ENCODE measurements around the gene ASIC2.

ASIC2 gene

DNA sequence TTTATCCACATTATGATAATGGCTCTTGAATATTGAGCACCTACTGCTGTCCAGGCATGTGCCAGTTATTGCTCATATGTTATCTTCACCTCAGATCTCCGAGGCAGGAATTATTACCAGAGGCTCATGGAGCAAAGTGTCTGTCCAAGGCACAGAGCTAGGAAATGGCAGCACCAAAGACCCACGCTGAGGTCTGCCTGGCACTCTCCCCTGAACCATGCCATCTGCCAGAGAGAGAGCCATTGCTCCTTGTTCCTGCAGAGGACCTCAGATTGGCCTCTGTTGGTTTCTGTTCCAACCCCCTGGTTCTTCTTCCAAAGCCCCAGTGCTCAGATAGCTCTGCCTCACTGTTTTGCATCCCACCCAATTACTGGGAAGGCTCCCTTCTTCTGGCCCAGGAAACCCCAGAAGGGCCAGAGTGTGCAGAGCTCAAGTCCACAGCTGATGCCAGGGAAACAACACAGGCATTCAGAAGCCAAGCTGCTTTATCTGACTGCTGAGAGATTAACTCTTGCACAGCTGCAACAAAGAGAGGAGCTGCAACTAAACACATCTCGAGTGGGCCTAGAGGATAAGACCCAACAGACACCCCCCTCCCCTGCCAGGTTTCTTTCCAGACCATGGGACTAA is 5.9 kb downstream of the ASIC2 start:
- no peak for DNase-seq

DNA sequence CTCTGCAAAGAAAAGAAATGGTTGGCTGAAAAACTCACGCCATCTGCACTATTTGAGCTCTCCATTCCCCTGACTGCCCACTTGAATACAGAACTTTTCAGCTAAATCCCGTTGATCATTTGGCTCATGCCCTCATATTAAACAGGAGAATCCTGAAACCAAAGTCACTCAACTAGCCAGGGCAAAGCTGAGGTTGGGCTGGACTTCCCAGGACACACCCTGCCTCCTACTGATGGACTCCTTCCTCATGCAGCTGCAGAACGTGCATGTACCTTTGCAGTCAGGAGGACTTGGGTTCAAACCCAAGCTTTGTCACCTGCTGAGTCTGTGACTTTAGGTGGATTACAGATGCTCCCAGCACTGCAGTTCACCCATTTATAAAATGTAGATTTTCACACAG is 7.7 kb downstream of the ASIC2 start:
- DNase-seq = no peak

DNA sequence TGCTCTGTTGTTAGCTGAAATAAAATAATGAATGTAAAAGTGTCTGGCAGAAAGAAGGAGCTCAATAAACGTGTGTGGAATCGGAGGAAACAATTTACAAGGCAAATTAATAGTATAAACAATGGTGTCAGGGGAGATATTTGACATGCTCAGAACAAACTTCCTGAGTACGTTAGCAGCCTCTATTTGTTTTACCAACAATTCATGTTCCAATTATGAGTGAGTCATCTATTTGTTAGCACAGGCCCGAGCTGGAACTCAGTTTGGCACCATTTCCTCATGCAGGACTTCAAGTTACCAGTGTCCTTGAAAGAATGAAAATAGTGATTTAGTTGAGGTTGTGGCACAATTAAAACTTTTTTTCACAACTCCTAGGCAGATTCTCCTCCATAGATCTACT is 9.1 kb downstream of the ASIC2 start:
- DNase-seq = no peak

DNA sequence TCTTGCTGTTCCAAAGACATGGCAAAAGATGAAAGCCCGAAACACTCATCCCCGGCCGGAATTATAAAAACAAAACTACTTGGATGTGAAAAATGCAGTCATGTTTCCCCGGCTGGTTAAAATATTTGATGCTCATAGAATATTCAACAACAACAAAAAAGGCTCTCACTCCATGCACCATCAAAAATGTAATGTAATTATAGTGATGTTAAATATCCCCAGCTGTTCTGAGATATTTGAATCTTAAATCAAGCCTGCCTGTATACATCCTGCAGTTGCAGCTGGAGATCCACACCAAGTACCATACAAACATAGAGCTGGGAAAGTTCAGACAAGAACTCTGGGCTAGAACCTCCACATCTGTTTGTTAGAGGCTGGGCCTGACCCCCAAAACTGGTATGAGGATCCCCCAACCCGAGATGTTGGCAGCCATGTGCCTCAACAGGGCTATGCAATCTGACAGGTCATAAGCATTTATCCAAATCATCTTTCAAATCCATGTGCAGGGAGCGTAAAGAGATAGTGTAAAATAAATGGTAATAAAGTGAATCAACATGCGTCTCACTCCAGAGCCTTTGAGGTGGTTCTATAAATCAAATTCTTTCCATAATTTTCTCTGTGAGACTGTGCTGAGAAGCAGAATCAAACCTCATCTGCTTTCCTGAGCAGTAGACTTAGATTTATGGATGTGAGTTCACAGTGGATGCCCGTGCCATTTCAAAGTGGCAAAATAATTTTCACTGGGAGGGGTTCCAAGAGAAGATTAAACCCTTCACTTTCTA is 12.7 kb downstream of the ASIC2 start:
- no peak for DNase-seq

DNA sequence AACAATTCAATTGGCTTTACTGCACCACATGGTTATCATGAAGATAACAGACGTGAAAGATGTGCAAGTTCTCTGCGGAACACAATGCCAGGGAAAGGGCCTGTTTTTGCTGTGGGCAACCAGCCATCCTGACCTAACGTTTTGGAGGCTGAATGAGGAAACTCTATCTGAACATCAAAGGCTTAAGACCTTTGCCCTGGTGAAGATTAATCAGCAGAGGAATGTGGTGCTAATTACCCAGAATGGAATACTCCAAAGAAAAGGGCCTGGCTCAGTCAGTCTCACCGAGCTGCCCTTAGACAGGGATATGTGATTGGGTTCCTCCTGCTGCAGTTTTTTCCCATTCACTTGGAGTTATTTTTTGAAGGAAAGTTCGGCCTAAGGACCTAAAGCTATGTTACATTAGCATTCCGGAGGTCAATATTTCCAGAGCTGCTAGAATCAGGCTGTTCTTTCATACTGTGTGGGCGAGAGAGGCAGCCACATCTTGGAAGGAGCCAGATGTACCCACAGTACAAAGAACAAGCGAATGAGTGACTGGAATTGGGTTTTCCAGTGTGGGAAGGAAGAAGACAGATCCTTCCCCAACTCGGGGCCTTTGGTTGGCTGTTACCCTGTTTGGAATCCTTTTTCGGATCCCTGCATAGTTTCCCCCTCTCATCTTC is 15.5 kb downstream of the ASIC2 start:
- no peak for DNase-seq

DNA sequence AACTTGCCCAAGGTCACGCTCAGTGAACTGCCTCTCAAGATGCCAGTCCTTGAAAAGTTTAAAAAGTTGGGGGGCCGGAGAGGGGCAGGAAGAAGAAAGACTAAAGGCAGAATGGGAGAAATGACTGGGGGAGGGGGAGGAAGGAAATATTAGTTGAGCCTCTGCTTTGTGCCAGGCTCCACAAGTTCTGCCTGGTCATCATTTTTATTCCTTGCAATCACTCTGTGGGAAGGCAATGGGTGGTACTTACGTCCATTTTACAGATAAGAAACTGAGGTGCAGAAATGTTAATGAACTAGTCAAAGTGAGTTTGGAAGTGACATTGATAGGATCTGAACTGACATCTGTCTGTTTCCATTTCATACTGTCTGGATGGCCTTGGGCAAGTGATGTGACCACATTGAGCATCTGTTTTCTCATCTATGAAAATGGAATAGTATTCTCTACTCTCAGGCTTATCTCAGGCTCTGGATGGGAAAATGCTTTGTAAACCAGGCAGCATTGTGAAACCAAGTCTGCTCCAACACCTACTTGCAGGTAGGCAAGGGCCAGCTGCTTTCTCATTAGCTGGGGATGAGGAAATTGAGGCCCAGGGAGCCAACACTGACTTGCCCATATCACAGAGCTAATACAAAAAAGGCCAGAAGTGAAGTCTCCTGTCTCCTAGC is 19.2 kb downstream of the ASIC2 start:
- no peak for DNase-seq

DNA sequence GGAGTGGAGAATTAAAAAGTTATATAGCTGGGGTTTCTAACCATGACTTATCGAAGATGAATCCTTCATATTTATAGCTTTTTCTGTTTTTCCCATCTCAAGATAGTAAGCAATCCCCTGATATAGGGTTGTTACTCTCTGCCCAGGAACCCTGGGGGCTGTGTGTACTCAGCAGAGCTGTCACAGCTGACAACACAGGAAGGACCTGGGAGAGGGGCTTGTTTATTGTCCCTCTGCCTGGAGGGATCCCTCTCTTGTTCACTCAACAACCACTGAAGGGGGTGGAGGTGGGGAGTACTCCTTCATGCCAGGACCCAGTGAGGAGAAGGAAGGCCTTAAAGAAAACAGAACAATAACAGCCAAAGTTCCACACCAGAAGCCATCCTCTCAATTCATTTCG is 19.8 kb downstream of the ASIC2 start:
- no peak for DNase-seq

DNA sequence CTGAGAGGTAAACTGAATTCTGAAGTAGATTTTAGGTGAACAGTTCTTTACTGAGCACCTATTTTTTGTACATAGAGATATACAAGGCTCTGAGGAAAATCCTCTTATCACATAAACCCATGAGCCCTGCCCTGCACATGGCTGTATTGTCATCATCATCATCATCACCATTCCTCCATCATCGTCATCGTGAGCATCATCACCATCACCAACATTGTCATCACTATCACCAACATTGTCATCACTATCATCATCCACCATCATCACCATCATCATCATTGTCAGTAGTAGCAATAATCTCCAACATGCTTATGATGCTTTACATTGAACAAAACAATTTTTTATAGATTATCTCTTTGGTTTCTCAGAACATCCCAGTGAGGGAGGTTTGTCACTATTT is 20.7 kb downstream of the ASIC2 start:
- DNase-seq = no peak

DNA sequence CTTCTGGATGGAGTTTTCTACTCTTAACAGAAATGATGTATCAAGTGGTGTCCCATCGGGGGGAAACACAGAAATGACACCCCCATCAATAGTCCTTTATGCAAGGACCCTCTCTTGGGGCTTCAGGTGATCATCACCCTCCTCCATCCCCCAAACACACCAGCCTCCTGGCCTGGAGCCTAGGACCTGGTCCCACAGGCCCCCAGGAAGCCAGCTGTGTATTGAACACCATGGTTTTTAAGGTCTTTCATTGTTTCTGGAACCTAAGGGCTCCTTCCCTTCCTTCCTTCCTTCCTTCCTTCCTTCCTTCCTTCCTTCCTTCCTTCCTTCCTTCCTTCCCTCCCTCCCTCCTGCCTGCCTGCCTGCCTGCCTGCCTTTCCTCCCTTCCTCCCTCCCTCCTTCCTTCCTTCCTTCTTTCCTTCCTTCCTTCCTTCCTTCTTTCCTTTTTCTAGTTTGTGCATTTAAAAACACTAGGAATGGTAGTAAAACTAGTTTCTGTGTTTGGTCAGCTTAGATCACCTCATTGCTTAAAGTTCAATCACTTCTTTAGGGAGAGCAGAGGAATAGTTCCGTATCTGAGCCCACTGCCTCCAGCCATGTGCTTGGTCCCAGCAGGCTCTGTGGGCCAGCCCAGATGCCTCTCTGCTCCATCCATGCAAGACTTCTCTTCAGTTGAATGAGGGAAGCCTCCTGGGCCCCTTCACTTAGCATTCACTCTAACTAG is 23.6 kb downstream of the ASIC2 start:
- DNase-seq = no peak

DNA sequence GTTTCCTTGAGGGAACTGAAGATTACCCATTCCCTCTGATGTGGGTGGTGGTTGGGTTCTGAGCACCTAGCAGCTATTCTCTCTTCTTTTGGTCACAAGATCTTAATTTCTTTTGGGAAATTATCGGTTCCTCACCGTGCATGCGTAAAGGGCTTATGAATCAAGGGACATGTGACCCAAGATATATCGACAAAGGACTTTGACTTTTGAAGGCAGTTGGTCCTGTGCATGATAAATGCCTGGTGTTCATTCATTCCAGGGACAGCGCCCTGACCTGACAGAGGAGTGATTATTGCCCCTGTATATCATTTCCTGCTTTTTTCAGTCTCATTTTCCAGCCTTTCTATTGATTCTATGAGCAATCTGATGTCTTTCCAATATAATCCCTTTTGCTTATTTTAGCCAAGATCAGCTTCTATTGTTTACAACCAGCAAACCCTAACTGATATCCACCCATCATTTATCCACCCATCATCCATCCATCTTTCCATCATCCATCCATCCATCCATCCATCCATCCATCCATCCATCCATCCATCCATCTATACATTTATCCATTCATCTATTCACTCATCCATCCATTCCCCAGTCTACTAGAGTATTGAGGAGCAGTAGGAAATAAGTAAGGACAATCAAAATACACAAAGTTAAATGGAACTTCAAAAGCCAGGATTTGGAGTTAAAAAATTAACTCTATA is 25.1 kb downstream of the ASIC2 start:
- DNase-seq = no peak

DNA sequence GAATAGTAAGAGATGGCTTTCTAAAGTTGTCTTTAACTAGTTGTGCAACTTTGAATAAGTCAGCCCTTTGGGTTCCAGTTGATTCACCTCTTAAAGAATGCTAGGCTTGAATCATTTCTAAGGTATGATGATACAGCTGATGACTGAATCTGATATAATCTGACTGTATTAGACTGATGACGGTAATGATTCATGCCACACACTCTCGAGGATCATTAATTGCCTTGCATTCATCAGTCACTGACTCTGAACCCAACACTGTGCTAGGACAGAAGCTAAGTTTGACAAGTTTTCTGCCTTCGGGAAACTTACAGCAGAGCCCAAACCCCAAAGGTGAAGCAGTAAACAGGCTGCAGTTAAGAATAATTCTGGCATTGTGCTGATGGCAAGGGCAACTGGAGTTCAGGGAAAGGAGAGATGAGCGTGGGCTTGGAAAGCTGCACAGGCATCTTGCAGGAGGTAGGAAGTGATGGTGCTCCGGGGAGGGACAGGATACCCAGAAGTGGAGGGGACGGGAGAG is 25.8 kb downstream of the ASIC2 start:
- no peak for DNase-seq

DNA sequence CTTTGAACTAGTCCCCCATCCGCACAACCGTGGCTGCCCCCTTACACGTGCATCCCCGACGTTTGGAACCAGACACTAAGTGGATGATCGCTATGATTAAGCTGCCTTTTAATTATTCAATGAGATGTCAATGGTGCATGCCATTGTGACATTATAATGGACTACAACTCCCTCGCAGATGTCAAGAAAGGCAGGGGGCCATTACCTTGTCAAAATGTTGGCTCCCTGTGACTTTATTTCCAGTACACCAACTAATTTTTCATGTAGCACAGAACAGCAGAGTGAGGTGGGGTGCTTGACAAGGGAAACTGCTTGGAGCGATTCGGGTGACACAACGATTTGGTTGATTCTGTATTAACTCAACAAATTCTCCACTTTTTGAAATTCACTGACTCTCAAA is 26.5 kb downstream of the ASIC2 start:
- DNase-seq = no peak

DNA sequence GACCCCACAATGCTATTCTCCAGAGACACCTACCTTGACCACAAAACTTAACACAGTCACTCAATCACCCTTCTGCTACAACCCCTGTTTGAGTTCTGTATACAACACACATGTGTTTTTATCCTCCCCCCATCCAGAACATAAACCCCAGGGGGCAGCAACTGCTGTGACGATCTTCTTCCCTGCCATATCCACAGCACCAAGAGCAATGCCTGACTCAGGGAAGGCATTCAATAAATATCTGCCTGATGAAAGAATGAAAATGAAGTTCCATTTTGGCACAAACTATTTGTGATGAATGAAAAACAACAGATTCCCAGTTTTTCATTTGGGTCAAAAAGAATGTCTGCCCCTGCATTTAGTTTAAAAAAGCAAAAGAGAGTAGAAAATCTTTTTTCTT is 27.0 kb downstream of the ASIC2 start:
- DNase-seq = no peak

DNA sequence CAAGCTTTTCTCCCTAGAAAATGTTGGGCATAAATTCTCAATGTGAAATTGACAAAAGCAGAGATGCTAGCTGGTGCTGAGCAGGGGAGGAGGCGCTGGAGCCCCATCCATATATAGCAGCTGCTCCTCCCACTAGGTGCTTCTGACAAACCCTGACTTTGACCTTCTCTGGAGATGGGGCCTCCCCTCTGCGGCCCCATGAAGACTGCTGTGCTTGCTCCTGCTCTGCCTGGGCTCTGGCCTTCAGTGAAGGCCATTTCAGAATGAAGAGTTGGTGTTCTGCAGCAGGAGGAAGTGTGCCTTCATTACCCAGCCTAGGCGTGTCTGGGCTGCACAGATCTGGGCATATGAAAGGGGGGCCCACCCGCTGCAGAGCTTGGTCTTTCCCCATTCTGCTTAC is 29.7 kb downstream of the ASIC2 start:
- no peak for DNase-seq

DNA sequence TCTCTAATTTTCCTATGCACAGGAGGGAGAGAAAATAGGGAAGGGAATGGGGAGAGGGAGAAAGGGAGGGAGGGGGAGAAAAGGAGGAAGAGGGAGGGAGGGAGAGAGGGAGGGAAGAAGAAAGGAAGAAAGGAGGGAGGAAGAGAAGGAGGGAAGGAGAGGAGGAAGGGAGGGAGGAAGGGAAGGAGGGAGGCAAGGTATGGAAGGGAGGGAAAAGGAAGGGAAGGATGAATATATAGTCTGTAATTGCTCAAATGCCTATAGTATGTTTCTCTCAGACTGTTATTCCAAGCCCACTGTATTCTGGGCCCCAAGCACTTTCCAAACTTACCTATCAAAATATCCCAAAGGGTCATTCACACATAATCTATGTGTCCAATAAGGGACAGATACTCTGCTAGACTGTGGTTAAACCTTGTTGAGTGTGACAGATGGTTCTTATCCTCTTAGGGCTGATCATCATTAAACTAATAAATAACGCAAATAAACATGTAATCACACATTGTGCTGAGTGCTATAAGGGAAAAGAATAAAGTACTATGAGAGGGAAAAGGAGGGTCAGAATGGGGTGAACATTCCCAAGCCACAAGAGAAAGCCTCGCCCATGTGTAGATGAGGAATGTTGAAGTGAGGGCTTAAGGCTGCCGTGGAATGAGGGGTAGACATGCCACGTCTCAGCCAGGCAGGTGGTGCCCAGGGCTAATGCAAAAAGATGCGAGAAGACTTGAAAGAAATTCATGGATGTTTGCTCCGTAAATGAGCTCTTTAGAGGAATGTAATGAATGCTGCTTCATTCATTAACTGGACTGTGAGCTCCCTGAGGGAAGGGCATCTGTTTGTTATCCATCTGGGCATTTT is 30.6 kb downstream of the ASIC2 start:
- DNase-seq = no peak

DNA sequence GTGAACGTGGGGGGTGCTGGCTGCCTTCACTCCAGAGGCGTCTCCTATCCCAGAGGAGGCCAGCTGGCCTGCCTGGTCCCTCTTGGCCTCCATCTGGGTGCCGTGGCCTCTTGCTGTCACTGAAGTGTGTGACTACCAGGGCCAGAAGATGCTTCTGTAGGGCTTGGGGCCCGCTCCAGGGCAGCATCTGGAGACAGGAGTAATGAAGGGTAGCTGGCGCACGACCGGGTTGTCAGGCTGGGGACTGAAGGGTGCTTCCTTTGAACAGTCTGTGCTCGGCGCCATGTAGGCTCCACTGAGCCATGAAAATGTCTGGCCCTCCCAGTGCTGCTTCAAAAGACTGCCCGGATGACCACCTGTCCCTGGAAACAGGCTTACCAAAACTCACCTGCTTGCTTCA is 31.3 kb downstream of the ASIC2 start:
- no peak for DNase-seq

DNA sequence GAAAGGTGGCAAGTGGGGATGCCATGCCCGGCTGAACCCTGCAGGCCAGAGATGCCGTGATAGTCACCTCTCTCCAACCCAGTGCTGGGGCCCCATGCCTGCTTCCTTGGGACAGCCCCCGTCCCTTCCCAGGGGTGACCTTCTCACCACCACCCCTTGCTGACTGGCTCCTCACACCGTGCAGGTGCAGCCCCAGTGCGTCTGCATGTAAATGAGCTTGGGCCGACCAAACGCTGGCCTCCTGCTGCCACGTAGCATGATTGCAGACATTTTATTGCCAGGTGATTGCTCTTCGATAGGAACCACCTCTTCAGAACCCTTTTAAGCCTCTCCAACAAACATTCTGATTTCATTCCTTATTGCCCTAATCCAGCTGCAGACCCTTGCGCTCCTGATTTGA is 32.5 kb downstream of the ASIC2 start:
- no peak for DNase-seq

DNA sequence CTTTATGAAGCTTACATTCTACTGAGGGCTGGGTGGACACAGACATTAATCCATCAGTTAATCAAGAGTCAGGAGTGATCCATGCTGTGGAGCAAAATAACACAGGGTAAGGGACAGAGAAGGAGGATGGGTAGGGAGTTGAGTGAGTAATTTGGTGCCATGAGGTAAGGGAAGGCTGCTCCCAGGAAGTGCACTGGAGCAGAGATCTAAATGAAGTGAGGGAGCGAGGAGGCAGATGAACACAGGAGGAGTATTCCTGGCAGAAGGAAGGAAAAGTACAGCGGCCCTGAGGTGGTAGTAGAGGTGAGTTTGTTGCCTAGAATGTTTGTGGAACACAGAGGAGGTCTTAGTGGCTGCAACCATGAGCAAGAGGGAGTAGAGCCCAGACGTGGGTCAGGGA is 34.8 kb downstream of the ASIC2 start:
- no peak for DNase-seq

DNA sequence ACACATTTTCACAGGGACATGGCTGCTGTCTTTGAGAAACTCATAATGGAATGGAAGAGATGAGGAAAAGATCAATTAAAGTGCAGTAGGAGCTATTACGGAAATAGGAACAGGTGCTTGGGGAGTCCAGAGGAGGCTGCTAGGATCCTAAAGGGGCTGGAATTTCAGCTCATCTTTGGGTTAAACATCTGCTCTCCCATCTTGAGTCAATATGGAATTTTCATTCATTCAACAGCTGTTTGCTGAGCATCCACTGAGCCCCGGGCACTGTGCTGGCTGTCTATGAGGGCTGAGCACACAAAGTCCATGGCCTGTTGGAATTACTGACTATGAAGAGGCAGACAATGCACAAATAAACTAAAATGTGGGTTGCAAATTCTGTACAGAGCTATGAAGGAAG is 47.9 kb downstream of the ASIC2 start:
- DNase-seq = no peak

DNA sequence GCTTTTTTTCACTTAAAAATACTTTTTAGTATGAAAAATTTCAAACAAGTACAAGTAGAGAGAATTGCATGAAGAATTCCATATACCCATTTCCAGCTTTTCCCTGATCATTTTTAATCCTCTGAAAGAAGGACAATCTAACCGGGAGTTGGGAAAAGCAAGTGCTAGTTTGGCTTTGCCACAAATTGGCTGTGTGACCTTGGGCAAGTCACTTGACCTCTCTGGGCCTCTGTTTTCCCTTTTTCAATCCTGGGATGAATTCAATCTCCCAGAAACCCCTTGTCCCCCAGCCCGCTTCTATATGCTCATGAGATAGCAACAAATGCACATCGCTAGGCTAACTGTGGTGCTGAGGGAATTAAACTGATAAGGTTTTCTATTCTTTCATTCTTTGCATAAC is 49.4 kb downstream of the ASIC2 start:
- no peak for DNase-seq
